ENCODE results near the gene ARG1. TPM values are rescaled to one million over a fixed set of nuclear protein-coding genes. Genes with fewer than 3 reads are reported as not detected.

Gene ARG1
- total and polyA plus RNA-seq, 10 of the 15 experiments (the other 5 are each of a cell fraction or from before 2014, with no cell fraction given) = 0.33 TPM; not detected in 9

DNA sequence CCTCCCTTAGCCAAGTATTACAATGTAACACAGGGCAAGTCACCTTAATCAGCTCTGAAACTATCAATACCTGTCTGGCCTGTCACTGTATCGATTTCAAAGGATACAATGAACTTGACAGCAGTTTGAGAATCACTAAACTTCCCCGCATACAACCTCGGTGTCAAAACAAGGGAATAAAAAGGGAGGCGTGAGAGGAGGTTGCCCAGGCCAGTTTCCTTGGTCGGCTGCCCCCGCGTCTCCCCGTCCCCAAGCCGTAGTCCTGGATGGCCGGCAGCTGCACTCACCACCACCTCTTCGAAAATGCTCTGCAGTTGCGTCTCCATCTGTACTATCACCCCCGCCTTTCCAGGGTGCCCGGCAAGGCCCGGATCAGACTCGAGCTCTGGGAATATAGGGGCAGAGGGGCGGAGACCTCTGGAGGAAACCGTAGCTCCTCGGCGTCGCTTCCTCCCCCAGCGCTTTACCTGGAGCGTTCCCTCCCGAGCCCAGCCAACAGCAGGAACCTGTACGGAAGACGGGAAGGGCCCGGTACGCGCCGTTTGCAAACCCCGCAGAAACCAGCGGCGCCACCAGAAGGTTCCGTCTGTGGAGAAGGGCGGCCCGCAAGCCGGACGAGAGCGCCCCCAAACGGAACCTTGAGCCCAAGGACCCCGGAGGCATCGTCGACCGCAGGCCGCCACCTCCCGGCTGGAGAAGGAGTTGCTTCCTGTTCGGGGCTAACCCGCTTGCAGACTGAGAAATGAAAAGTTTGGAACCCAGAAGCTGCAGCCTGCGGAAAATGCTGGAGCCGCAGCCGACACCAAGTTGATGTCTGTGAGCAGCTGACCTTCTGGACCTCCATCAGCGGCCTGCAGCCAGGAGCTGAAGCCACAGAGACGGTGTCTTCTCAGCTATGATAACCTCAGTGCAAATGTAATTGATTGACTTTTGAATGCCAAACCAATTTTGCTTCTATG, 55.0 kb downstream of the ARG1 start, which contains the start of gene MED23:
Gene MED23 (minus strand): TSS at position 519 of the 959 bp plus-strand sequence. CDS start 193 bp downstream, at position 326.
- RAD21 ChIA-PET (ENCODE audit: unreplicated experiment) = interaction anchor here (0.7 to 1.8 kb wide), 10 partner anchors 12 to 428 kb away, joined by 3 to 9 read pairs (median 3); no protein-coding TSS in a partner anchor
- H4K20me1 ChIP-seq (ENCODE audit: control insufficient read depth, insufficient read depth) = no peaks in the 10 kb centered on the region
- intact Hi-C loops (cut with micrococcal nuclease; ENCODE audit: unreplicated experiment) = loop anchor here (1.0 to 2.0 kb wide), 2 partner anchors 109 to 429 kb away; no protein-coding TSS in a partner anchor
- H3K4me2 ChIP-seq (ENCODE audit: control insufficient read depth, insufficient read depth) = peak within 1 kb of the TSS; percentile 75; the same call in 1 of the 2 replicates
- H3K36me3 ChIP-seq (ENCODE audit: control insufficient read depth in 2 of 2, insufficient read depth in 2 of 2, low read length in 1 of 2) = peaks cover 0 to 13% of the 10 kb centered on the region in 2 experiments; a peak in 1 of 4 replicates
- CTCF ChIA-PET = interaction anchor here (0.6 to 3.7 kb wide), 40 partner anchors 9 to 952 kb away, joined by 3 to 26 read pairs (median 4); partner anchors contain the start of gene ENPP3
- peak within 1 kb of the TSS; percentile 54 for H3K27ac ChIP-seq (ENCODE audit: control insufficient read depth, insufficient read depth)
- DNase-seq (ENCODE audit: low read depth, low spot score) = peak; percentile 80
- WGBS (ENCODE audit: insufficient coverage, insufficient replicate concordance, low lambda C conversion rate, missing lambda C conversion rate) = 0% methylated on average over 41 of the region's 53 CpGs
- peak within 1 kb of the TSS; percentile 89 for H3K4me3 ChIP-seq
- SMC1A ChIA-PET (ENCODE audit: uncharacterized antibody, unreplicated experiment) = interaction anchor here (0.6 to 1.9 kb wide), 17 partner anchors 8 to 892 kb away, joined by 3 to 7 read pairs (median 3); partner anchors contain the start of gene ENPP3
- ATAC-seq = peak; percentile 96
- peak; percentile 91 for FAIRE-seq
- peak within 1 kb of the TSS; percentile 75 for H3K9ac ChIP-seq (ENCODE audit: control insufficient read depth, insufficient read depth, low read length)
- POLR2A ChIA-PET = interaction anchor here (0.6 to 3.1 kb wide), 5 partner anchors 12 to 396 kb away, joined by 3 to 10 read pairs (median 5); no protein-coding TSS in a partner anchor
- H3K9me3 ChIP-seq (replicated peaks; ENCODE audit: control insufficient read depth, insufficient read depth, low read length) = no peaks in the 10 kb centered on the region
- H2AFZ ChIP-seq (ENCODE audit: control insufficient read depth, low read depth, low read length) = peak within 1 kb of the TSS; percentile 92
- BruUV-seq (replicated peaks) = no TSS peak
- no peaks in the 10 kb centered on the region for H3K27me3 ChIP-seq (replicated peaks in 1 of 2; ENCODE audit: control insufficient read depth in 2 of 2, insufficient read depth in 2 of 2, low read length in 1 of 2)
- no peaks in the 10 kb centered on the region for H3K4me1 ChIP-seq (ENCODE audit: control insufficient read depth, insufficient read depth, low read length)
- peaks cover 12% of the 10 kb centered on the region for H3K79me2 ChIP-seq (ENCODE audit: control insufficient read depth, insufficient read depth, low read length)
- in situ Hi-C loops (cut with MboI) = no loop called here
- TF ChIP-seq, protein P1, sequence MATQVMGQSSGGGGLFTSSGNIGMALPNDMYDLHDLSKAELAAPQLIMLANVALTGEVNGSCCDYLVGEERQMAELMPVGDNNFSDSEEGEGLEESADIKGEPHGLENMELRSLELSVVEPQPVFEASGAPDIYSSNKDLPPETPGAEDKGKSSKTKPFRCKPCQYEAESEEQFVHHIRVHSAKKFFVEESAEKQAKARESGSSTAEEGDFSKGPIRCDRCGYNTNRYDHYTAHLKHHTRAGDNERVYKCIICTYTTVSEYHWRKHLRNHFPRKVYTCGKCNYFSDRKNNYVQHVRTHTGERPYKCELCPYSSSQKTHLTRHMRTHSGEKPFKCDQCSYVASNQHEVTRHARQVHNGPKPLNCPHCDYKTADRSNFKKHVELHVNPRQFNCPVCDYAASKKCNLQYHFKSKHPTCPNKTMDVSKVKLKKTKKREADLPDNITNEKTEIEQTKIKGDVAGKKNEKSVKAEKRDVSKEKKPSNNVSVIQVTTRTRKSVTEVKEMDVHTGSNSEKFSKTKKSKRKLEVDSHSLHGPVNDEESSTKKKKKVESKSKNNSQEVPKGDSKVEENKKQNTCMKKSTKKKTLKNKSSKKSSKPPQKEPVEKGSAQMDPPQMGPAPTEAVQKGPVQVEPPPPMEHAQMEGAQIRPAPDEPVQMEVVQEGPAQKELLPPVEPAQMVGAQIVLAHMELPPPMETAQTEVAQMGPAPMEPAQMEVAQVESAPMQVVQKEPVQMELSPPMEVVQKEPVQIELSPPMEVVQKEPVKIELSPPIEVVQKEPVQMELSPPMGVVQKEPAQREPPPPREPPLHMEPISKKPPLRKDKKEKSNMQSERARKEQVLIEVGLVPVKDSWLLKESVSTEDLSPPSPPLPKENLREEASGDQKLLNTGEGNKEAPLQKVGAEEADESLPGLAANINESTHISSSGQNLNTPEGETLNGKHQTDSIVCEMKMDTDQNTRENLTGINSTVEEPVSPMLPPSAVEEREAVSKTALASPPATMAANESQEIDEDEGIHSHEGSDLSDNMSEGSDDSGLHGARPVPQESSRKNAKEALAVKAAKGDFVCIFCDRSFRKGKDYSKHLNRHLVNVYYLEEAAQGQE (IDR thresholded peaks at IDR 0.05; ENCODE audit: low read depth, low read length) = peak; percentile 38; the same call in 1 of the 2 replicates
- TF ChIP-seq, protein P2, sequence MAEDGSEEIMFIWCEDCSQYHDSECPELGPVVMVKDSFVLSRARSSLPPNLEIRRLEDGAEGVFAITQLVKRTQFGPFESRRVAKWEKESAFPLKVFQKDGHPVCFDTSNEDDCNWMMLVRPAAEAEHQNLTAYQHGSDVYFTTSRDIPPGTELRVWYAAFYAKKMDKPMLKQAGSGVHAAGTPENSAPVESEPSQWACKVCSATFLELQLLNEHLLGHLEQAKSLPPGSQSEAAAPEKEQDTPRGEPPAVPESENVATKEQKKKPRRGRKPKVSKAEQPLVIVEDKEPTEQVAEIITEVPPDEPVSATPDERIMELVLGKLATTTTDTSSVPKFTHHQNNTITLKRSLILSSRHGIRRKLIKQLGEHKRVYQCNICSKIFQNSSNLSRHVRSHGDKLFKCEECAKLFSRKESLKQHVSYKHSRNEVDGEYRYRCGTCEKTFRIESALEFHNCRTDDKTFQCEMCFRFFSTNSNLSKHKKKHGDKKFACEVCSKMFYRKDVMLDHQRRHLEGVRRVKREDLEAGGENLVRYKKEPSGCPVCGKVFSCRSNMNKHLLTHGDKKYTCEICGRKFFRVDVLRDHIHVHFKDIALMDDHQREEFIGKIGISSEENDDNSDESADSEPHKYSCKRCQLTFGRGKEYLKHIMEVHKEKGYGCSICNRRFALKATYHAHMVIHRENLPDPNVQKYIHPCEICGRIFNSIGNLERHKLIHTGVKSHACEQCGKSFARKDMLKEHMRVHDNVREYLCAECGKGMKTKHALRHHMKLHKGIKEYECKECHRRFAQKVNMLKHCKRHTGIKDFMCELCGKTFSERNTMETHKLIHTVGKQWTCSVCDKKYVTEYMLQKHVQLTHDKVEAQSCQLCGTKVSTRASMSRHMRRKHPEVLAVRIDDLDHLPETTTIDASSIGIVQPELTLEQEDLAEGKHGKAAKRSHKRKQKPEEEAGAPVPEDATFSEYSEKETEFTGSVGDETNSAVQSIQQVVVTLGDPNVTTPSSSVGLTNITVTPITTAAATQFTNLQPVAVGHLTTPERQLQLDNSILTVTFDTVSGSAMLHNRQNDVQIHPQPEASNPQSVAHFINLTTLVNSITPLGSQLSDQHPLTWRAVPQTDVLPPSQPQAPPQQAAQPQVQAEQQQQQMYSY (CRISPR knock-in tag; IDR thresholded peaks at IDR 0.05) = no peak
- TF ChIP-seq NFYA (IDR thresholded peaks at IDR 0.05; ENCODE audit: borderline replicate concordance, low read depth, low read length) = no peak
- TF ChIP-seq TCF12 (IDR thresholded peaks at IDR 0.05; ENCODE audit: low read depth, low read length) = peak; percentile 65; the same call in 1 of the 2 replicates
- peak; percentile 85 for TF ChIP-seq SREBF1 (IDR thresholded peaks at IDR 0.05; ENCODE audit: low read length)
- peak; percentile 57; the same call in 1 of the 2 replicates for TF ChIP-seq ASH2L (IDR thresholded peaks at IDR 0.05; ENCODE audit: borderline replicate concordance, low read depth)
- TF ChIP-seq, protein P3, sequence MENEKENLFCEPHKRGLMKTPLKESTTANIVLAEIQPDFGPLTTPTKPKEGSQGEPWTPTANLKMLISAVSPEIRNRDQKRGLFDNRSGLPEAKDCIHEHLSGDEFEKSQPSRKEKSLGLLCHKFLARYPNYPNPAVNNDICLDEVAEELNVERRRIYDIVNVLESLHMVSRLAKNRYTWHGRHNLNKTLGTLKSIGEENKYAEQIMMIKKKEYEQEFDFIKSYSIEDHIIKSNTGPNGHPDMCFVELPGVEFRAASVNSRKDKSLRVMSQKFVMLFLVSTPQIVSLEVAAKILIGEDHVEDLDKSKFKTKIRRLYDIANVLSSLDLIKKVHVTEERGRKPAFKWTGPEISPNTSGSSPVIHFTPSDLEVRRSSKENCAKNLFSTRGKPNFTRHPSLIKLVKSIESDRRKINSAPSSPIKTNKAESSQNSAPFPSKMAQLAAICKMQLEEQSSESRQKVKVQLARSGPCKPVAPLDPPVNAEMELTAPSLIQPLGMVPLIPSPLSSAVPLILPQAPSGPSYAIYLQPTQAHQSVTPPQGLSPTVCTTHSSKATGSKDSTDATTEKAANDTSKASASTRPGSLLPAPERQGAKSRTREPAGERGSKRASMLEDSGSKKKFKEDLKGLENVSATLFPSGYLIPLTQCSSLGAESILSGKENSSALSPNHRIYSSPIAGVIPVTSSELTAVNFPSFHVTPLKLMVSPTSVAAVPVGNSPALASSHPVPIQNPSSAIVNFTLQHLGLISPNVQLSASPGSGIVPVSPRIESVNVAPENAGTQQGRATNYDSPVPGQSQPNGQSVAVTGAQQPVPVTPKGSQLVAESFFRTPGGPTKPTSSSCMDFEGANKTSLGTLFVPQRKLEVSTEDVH (IDR thresholded peaks at IDR 0.05; ENCODE audit: low read depth, partially characterized antibody) = peak; percentile 95
- TF ChIP-seq, protein P4, sequence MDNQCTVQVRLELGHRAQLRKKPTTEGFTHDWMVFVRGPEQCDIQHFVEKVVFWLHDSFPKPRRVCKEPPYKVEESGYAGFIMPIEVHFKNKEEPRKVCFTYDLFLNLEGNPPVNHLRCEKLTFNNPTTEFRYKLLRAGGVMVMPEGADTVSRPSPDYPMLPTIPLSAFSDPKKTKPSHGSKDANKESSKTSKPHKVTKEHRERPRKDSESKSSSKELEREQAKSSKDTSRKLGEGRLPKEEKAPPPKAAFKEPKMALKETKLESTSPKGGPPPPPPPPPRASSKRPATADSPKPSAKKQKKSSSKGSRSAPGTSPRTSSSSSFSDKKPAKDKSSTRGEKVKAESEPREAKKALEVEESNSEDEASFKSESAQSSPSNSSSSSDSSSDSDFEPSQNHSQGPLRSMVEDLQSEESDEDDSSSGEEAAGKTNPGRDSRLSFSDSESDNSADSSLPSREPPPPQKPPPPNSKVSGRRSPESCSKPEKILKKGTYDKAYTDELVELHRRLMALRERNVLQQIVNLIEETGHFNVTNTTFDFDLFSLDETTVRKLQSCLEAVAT (IDR thresholded peaks at IDR 0.05) = peak; percentile 73

All from GM12878 (cell line).